Activated CD8-positive, alpha-beta memory T cell treated with anti-CD3 and anti-CD28 coated beads, Interleukin-2, amount 50 U/mL, for 1 hour (primary cell): ENCODE results near the gene TMEFF1.

Source experiments
- DNase-seq: peaks from one replicate; pipeline ENCODE4 v3.0.0-alpha.2; 2020; ENCODE audit errors: extremely low read depth

The TMEFF1 gene

DNA sequence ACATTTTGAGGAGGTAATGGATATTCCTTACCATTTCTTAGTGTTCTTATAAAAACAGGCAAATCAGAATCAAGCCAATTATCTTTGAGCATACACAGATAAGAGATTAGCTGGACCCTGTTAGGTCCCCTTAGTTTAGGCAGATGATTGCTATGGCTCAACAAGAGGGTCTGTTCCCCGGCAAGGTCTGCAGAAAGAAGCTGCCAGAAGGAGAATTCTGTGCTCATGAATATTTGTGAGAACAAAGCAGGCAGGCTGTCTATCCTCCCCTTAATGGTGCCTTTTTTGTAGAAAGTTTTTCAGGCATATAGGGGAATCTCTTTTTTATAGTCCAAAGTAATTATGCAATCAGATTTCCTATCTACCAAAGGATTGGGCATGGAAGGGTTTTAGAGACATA lies 132.5 kb downstream of the TMEFF1 start:
- DNase-seq, result no peak

- DNase-seq, result no peak
Observed at GRCh38 chr9:100619194-100619593, 146.2 kb downstream of the TMEFF1 start.

DNA sequence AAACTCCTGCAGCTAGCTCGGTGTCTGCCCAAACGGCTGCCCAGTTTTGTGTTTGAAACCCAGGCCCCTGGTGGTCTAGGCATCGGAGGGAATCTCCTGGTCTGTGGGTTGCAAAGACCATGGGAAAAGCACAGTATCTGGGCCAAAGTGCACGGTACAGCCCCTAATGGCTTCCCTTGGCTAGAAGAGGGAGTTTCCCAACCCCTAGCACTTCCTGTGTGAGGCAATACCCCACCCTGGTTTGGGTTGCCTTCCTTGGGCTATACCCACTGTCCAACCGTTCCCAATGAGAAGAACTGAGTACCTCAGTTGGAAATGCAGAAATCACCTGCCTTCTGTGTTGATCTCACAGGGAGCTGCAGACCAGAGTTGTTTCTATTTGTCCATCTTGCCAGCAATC lies 146.7 kb downstream of the TMEFF1 start:
- no peak for DNase-seq

DNA sequence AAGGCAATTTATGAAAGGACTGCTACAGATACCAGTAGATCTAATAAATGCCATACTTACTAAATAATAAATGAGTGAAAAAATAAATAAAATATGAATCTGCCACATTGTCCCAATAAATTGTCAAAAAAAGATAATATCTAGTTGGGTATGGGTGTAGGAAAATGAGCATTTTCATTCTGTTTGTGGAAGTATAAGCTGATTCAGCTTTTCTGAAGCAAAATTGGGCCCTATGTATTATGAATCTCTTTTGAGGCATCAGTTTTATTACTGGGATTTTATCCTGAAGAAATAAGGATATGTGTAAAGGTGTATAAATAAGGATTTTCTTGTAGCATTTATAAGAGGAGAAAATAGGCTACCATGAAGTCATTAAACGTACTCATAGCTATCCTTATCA lies 151.0 kb downstream of the TMEFF1 start:
- no peak for DNase-seq

- DNase-seq, result no peak
Observed at GRCh38 chr9:100626949-100627348, 154.0 kb downstream of the TMEFF1 start.
